ENCODE measurements around the gene KCNK2.
"Not testable (repeated sequence)": the region's sequence is repeated elsewhere in the genome, so short reads cannot be mapped to it uniquely, and the experiment has no call there.

The KCNK2 gene

DNA sequence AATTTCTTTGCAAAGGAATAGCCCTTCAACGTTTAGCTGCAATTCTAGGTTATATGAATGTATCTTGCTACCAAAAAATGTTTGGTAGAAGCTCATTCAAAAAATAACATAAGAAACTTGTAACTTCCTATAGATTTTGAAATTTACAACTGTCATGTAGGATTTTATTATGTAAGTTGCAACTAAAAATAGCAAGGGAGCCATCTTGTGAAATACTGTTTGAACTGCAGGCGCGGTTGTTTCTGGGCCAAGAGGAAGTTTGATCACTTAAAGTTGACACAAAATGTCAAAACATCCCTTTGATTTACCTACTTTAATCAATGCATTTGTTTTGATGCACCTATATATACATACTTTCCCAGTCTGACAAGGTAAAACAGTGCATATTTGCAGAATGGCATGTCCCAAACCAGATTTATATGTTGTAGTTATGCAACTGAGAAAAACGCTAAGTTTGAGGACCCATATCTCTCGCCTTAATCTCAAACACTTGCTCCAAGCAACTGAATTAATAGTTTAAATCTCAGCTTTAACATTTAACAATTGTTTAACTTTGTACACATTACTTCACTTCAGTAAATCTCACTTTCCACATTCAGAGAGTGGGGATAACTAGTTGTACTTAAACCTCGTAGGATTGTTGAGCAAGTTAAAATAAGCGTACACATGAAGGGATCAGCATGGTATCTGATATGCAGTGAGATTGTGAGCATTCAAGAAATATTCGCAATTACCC, 63.9 kb downstream of the KCNK2 start:
- H3K4me1 ChIP-seq (ENCODE audit: control insufficient read depth, insufficient read depth, low read length, poor library complexity, severe bottlenecking), result no peaks in the 10 kb centered on the region
- H3K27ac ChIP-seq (ENCODE audit: insufficient read depth, low read length, poor library complexity, severe bottlenecking), result no peak overlapping the region
- H3K4me3 ChIP-seq (ENCODE audit: insufficient read depth, low read depth, low read length, poor library complexity, severe bottlenecking), result no peak overlapping the region
- no peaks in the 10 kb centered on the region for H3K36me3 ChIP-seq (ENCODE audit: control insufficient read depth, insufficient read depth, low read length)
- no peaks in the 10 kb centered on the region for H3K27me3 ChIP-seq (replicated peaks; ENCODE audit: control insufficient read depth, insufficient read depth, low read length, poor library complexity, severe bottlenecking)
- H3K9me3 ChIP-seq (ENCODE audit: control insufficient read depth, low read length), result no peaks in the 10 kb centered on the region
- DNase-seq, result no peak

DNA sequence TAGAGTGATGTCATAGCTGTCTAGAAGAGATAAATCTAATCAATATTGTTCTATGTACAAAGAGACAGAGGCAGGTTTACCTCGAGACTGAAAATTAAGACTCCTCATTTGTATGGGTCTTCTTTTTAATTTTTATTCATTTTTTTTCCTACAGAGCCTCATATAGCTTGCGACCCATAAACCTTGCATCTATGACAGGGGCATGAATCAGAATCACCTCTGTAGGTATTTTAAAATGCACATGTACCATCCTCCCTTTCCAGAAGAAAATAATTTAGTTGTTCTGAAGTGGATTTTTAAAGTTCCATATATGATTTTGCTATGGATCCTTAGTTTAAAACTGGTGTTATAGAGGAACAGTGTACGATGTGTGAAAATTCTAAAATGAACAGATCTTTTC, 64.5 kb downstream of the KCNK2 start:
- no peak overlapping the region for H3K4me3 ChIP-seq (ENCODE audit: insufficient read depth, low read depth, low read length, poor library complexity, severe bottlenecking)
- H3K4me1 ChIP-seq (ENCODE audit: control insufficient read depth, insufficient read depth, low read length, poor library complexity, severe bottlenecking), result no peaks in the 10 kb centered on the region
- H3K9me3 ChIP-seq (ENCODE audit: control insufficient read depth, low read length), result no peaks in the 10 kb centered on the region
- no peaks in the 10 kb centered on the region for H3K27me3 ChIP-seq (replicated peaks; ENCODE audit: control insufficient read depth, insufficient read depth, low read length, poor library complexity, severe bottlenecking)
- H3K36me3 ChIP-seq (ENCODE audit: control insufficient read depth, insufficient read depth, low read length), result no peaks in the 10 kb centered on the region
- no peak for DNase-seq
- H3K27ac ChIP-seq (ENCODE audit: insufficient read depth, low read length, poor library complexity, severe bottlenecking), result no peak overlapping the region

DNA sequence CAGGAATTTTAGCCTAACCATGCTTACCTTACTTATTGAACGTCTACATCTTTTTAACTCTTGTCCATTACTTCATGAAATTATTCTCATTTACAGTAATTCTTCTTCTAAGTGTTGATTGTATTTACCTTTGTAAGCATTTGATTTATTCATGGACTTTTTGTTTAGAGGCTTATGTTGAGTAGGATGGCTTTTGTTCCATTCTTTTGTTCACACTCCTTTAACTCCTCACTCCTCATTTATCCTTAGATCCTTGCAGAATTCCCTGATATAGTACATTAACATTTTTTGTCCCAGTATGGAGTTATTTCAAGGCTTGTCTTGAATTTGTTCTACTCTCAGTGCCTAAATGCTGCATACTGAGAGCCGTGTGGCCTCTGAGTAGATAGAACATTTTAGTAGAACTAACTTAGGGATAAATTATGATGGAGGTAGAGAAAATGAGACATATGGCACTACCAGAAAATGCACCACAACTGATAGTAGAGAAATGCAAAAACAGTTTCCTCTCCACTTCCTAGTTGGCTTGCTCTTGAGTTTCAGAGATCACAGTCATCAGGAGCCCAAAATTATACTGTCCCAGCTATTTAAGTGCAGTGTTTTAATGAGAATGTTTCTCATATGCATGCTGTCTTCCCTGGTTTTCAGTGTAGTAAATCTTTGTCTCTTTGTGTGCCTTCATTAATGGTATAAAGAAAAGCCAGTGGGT, 69.5 kb downstream of the KCNK2 start:
- H3K36me3 ChIP-seq (ENCODE audit: control insufficient read depth, insufficient read depth, low read length), result no peaks in the 10 kb centered on the region
- H3K27me3 ChIP-seq (replicated peaks; ENCODE audit: control insufficient read depth, insufficient read depth, low read length, poor library complexity, severe bottlenecking), result no peaks in the 10 kb centered on the region
- H3K9me3 ChIP-seq (ENCODE audit: control insufficient read depth, low read length), result no peaks in the 10 kb centered on the region
- H3K4me1 ChIP-seq (ENCODE audit: control insufficient read depth, insufficient read depth, low read length, poor library complexity, severe bottlenecking), result no peaks in the 10 kb centered on the region
- no peak overlapping the region for H3K27ac ChIP-seq (ENCODE audit: insufficient read depth, low read length, poor library complexity, severe bottlenecking)
- DNase-seq, result no peak
- no peak overlapping the region for H3K4me3 ChIP-seq (ENCODE audit: insufficient read depth, low read depth, low read length, poor library complexity, severe bottlenecking)

DNA sequence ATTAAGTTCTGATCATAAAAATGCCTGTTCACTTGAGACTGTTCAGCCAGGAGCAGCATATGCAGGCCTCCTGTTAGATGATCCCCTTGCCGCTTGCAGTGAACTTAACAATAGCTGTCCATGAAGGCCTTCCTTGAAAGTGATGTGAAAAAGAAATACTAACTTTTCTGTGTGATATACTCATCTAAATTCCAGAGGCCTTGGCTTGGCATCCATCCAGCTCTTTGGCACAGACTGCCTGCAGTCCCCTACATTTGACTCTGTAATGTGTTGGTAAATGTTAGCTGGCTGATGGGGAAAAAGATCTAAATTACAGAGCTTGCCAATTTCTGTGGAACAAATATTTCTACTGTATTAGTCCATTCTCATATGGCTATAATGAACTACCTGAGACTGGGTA, 73.7 kb downstream of the KCNK2 start:
- Histone ChIP-seq H3K27me3 (replicated peaks; ENCODE audit: control insufficient read depth, insufficient read depth, low read length, poor library complexity, severe bottlenecking) (no peaks in the 10 kb centered on the region), H3K27ac (ENCODE audit: insufficient read depth, low read length, poor library complexity, severe bottlenecking) (no peak overlapping the region), H3K36me3 (ENCODE audit: control insufficient read depth, insufficient read depth, low read length) (no peaks in the 10 kb centered on the region), H3K4me1 (ENCODE audit: control insufficient read depth, insufficient read depth, low read length, poor library complexity, severe bottlenecking) (no peaks in the 10 kb centered on the region), H3K4me3 (ENCODE audit: insufficient read depth, low read depth, low read length, poor library complexity, severe bottlenecking) (no peak overlapping the region), H3K9me3 (ENCODE audit: control insufficient read depth, low read length) (no peaks in the 10 kb centered on the region)
- DNase-seq, result no peak

DNA sequence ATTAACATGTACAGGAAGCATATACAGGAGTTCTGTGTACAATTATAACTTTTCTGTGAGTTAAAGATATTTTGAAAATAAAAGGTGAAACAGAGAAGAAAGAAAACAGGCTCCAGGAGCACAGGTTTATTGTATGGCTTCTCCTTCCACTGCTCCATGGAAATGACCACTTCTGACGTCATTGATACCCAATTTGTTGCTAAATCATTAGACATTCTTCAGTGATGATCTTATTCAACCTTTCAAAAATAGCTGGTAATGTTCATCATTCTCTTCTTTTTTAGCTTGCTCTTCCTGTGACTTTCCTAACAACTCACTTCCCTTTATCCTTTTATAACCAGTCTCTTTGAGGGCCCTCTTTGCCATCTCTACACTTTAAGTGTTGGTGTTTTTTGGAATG, 77.8 kb downstream of the KCNK2 start:
- no peak for DNase-seq
- H3K27ac ChIP-seq (ENCODE audit: insufficient read depth, low read length, poor library complexity, severe bottlenecking), result no peak overlapping the region
- H3K4me1 ChIP-seq (ENCODE audit: control insufficient read depth, insufficient read depth, low read length, poor library complexity, severe bottlenecking), result no peaks in the 10 kb centered on the region
- H3K36me3 ChIP-seq (ENCODE audit: control insufficient read depth, insufficient read depth, low read length), result no peaks in the 10 kb centered on the region
- no peaks in the 10 kb centered on the region for H3K9me3 ChIP-seq (ENCODE audit: control insufficient read depth, low read length)
- no peak overlapping the region for H3K4me3 ChIP-seq (ENCODE audit: insufficient read depth, low read depth, low read length, poor library complexity, severe bottlenecking)
- no peaks in the 10 kb centered on the region for H3K27me3 ChIP-seq (replicated peaks; ENCODE audit: control insufficient read depth, insufficient read depth, low read length, poor library complexity, severe bottlenecking)

DNA sequence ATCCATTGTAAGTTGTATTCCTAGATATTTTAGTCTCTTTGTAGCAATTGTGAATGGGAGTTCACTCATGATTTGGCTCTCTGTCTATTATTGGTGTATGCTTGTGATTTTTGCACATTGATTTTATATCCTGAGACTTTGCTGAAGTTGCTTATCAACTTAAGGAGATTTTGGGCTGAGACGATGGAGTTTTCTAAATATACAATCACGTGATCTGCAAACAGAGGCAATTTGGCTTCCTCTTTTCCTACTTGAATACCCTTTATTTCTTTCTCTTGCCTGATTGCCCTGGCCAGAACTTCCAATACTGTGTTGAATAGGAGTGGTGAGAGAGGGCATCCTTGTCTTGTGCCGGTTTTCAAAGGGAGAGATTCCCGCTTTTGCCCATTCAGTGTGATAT, 80.6 kb downstream of the KCNK2 start:
- H3K4me1 ChIP-seq (ENCODE audit: control insufficient read depth, insufficient read depth, low read length, poor library complexity, severe bottlenecking); H3K27ac ChIP-seq (ENCODE audit: insufficient read depth, low read length, poor library complexity, severe bottlenecking); DNase-seq; H3K36me3 ChIP-seq (ENCODE audit: control insufficient read depth, insufficient read depth, low read length); H3K9me3 ChIP-seq (ENCODE audit: control insufficient read depth, low read length); H3K4me3 ChIP-seq (ENCODE audit: insufficient read depth, low read depth, low read length, poor library complexity, severe bottlenecking); H3K27me3 ChIP-seq (replicated peaks; ENCODE audit: control insufficient read depth, insufficient read depth, low read length, poor library complexity, severe bottlenecking): not testable (repeated sequence)

DNA sequence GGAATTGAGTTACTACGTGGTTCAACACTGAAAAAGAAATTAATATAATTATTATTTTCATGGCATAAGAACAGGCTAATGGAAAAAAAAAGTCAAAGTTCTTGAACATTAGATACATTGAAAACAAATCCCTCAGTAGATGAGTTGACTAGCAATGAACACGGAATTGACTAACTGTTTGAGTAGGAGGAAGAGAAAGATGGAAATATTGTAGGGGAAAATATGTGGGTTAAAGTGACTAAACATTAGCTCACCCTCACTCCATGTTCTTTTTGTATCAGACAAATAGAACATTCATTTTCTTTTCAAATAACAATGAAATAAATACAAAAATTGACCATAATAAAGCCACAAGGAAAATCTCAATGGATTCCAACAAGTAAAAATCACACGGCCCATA, 84.3 kb downstream of the KCNK2 start:
- no peaks in the 10 kb centered on the region for H3K9me3 ChIP-seq (ENCODE audit: control insufficient read depth, low read length)
- no peaks in the 10 kb centered on the region for H3K27me3 ChIP-seq (replicated peaks; ENCODE audit: control insufficient read depth, insufficient read depth, low read length, poor library complexity, severe bottlenecking)
- H3K4me3 ChIP-seq (ENCODE audit: insufficient read depth, low read depth, low read length, poor library complexity, severe bottlenecking), result no peak overlapping the region
- no peak for DNase-seq
- H3K4me1 ChIP-seq (ENCODE audit: control insufficient read depth, insufficient read depth, low read length, poor library complexity, severe bottlenecking), result no peaks in the 10 kb centered on the region
- no peak overlapping the region for H3K27ac ChIP-seq (ENCODE audit: insufficient read depth, low read length, poor library complexity, severe bottlenecking)
- H3K36me3 ChIP-seq (ENCODE audit: control insufficient read depth, insufficient read depth, low read length), result no peaks in the 10 kb centered on the region

DNA sequence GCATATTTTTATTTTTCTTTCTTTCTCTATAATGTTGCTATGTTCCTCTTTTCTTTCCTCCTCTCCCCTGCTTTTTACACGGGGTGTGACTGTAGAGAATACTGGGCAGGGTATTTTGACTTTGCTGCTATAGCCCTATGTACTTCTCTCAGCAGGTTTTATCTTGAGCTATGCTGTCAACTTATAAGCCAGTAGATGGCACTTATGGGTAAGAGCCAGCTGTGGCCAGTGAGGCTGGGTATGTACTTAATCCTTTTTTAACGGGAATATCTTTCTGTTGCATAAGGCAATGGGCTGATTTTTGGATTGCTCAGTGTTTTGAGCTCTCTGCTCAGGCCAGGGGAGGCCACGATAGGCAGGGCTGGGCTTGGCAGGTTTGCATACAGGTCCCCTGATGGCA, 99.0 kb downstream of the KCNK2 start:
- Histone ChIP-seq H3K9me3 (ENCODE audit: control insufficient read depth, low read length) (no peaks in the 10 kb centered on the region), H3K27me3 (replicated peaks; ENCODE audit: control insufficient read depth, insufficient read depth, low read length, poor library complexity, severe bottlenecking) (no peaks in the 10 kb centered on the region)
- DNase-seq, result no peak

DNA sequence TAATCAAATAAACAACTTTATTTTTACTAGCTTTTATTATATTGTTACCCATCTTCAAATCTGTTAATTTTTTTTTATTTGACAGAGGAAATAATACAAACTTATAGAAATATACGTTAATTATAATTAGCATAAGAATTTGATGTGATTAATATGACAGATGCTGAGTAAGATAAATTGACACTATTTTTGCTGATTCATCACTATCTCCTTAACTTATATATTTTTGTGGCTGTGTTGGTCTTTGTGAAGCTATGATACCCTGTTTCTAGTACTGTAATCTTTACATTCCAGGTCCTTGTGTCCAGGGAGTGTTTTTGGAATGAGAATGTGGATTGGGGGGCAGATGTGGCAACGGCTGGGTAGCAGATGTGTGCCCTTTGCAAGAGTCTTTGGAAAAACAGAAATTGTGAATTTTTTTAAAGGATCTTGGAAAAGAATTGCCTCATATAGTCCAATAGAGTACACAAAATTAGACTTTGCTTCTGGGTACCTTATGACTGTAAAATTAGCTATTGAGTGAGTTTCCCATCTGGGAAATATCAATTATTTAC, 102.6 kb downstream of the KCNK2 start:
- no peaks in the 10 kb centered on the region for H3K27me3 ChIP-seq (replicated peaks; ENCODE audit: control insufficient read depth, insufficient read depth, low read length, poor library complexity, severe bottlenecking)
- no peaks in the 10 kb centered on the region for H3K9me3 ChIP-seq (ENCODE audit: control insufficient read depth, low read length)
- no peaks in the 10 kb centered on the region for H3K4me1 ChIP-seq (ENCODE audit: control insufficient read depth, insufficient read depth, low read length, poor library complexity, severe bottlenecking)
- H3K27ac ChIP-seq (ENCODE audit: insufficient read depth, low read length, poor library complexity, severe bottlenecking), result no peak overlapping the region
- no peak overlapping the region for H3K4me3 ChIP-seq (ENCODE audit: insufficient read depth, low read depth, low read length, poor library complexity, severe bottlenecking)
- DNase-seq, result no peak
- no peaks in the 10 kb centered on the region for H3K36me3 ChIP-seq (ENCODE audit: control insufficient read depth, insufficient read depth, low read length)

More for the DNA sequence above, 99.0 kb downstream of the KCNK2 start:
- Histone ChIP-seq H3K4me3 (ENCODE audit: insufficient read depth, low read depth, low read length, poor library complexity, severe bottlenecking) (no peak overlapping the region), H3K4me1 (ENCODE audit: control insufficient read depth, insufficient read depth, low read length, poor library complexity, severe bottlenecking) (no peaks in the 10 kb centered on the region), H3K36me3 (ENCODE audit: control insufficient read depth, insufficient read depth, low read length) (no peaks in the 10 kb centered on the region), H3K27ac (ENCODE audit: insufficient read depth, low read length, poor library complexity, severe bottlenecking) (no peak overlapping the region)

DNA sequence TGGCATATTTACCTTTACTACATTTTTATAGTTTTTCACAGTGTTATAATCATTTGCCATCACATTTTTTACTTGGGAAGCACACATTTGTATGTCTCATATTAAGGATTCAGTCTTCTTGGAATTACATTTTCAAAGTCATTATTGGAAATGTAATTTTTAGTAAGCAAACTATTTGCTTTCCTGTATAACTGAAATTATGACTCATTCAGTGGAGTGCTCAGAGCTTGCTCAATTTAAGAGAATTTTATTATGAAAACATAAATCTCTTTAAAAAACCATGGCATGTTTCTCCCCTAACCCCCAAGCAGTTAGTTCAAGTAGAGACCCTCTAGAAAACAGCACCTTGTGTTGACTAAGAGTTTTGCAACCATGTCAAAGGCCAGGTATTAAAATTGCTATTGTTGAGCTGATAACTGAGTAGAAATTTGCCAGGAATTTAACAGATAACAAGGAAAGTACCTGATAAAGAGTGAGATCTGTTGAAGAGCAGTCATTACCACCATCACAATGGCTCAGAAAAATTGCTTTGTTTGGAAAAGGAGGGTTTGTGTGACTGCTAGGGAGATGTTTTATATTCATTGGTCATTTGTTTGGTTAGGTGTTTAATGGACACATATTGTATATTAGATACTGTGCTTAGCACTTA, 105.9 kb downstream of the KCNK2 start:
- Histone ChIP-seq H3K27ac (ENCODE audit: insufficient read depth, low read length, poor library complexity, severe bottlenecking) (no peak overlapping the region), H3K4me1 (ENCODE audit: control insufficient read depth, insufficient read depth, low read length, poor library complexity, severe bottlenecking) (no peaks in the 10 kb centered on the region), H3K36me3 (ENCODE audit: control insufficient read depth, insufficient read depth, low read length) (no peaks in the 10 kb centered on the region), H3K9me3 (ENCODE audit: control insufficient read depth, low read length) (no peaks in the 10 kb centered on the region), H3K4me3 (ENCODE audit: insufficient read depth, low read depth, low read length, poor library complexity, severe bottlenecking) (no peak overlapping the region), H3K27me3 (replicated peaks; ENCODE audit: control insufficient read depth, insufficient read depth, low read length, poor library complexity, severe bottlenecking) (no peaks in the 10 kb centered on the region)
- no peak for DNase-seq

Measured in effector memory CD4-positive, alpha-beta T cell (primary cell).